Activated CD4-positive, alpha-beta T cell treated with anti-CD3 and anti-CD28 coated beads, Interleukin-2, amount 50 U/mL, for 4 hours (primary cell): Measurements from ENCODE around the gene PVALEF.

Experiments
- DNase-seq, 2 experiments: peaks; one replicate each; pipeline ENCODE4 v3.0.0-alpha.2; 2020

PVALEF gene

DNA sequence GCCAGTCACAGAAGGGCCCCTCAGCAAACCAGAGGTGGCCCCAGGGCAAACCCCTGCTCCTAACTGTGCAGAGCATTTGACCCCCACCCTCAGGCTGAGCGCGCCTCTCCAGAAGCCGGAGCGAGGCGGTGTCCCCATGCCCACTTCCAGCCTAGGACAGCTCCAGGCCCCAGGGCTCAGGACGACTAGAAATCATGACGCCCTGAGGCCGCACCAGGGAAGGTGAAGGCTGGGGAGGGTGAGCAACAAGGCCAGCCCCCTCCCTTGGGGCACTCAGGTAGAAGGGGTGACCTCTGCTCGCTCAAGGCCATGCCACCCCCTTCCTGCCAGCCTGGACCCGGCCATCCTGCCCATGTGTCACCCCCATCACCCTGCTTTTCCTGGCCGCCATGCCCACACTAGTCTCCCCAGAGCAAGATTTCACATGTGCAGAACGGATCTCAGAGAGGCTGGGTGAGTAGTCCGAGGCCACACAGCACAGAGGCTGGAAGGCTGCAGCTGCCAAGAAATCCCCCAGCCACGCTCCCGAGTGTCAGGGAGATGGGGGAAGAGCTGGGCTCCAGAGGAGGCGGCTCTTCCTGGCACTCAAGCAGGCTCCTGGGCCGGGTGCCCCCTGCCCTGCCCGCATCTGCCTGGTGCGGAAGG is 2.1 kb upstream of the PVALEF start:
- no peak for DNase-seq

GRCh38 chr17:81163703-81164370 is 1.5 kb upstream of the PVALEF start:
- DNase-seq = no peak

DNA sequence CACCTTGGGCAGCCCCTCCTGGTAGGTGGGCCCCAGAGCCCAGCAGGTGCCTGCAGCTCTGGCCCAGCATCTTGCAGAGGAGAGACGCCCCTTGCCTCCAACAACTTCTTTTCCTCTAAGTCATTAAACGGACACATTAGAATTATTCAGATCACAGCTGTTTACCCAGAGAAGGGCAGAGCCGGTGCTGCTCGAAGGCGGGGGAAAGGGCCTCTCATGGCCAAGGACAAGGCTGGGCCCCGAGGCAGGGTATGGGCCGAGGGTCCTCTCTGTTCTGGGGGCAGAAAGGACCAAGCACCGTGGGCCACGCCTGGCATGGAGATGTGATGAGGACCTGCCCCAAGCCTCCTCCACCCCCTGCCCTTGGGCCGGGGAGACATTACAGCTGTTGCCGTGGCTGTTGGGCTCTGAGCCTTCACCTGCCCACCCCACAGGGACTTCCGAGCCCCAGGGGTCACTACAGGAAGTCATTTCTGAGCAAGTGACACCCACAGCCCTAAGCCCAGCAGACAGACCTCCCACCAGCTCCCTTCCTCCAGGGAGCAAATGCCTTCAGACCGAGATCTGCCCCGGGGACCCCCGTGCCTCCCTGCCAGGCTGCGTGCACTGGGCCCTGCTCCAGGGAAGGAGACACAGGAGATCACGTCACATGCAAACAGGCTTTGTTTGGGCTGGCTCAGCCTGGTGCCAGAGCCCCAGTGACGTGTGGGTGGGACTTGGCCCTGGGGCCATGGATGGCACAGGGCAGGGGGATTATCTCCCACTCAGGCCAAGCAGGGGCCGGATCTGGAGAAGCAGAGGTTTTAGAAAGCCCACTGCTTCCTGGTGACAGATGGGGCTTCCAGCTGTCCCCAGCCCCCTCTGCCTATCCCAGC is 699 bp upstream of the PVALEF start:
- DNase-seq = no peak

- DNase-seq = no peak
Observed at GRCh38 chr17:81166033-81166492, 756 bp downstream of the PVALEF start, which contains the start of gene AATK. Gene AATK (minus strand): TSS chr17:81166221. CDS start chr17:81165992, 229 bp downstream.

DNA sequence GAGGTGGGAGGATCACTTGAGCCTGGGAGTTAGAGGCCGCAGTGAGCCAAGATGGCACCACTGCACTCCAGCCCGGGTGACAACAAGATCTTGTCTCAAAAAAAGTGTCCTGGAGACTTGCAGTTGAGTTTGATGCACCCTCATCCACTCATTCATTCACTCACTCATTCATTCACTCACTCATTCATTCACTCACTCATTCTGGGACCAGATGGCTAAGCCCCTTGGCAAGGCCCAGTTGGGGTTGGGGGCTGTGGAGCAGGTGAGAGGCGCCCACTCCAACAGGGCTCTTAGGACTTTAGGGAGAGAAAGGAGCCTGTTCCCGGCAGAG is 1.9 kb downstream of the PVALEF start:
- DNase-seq = no peak

- DNase-seq = no peak
Observed at GRCh38 chr17:81167638-81168037, 2.3 kb downstream of the PVALEF start.

DNA sequence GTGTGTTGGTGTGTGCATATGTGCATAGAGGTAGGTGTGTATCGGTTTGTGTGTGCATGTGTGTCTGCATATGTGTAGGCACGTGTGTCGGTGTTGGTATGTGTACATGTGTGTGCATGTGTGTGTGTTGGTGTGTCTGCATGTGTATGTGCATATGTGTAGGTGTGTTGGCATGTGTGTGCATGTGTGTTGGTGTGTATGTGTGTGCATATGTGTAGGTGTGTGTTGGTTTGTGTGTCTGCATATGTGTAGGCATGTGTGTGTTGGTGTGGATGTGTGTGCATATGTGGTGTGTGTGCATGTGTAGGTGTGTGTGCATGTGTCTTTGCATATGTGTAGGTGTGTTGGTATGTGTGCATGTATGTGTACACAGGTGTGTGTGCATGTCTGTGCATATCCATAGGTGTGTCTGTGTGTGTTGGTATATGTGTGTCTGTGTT is 4.6 kb downstream of the PVALEF start:
- no peak for DNase-seq

DNA sequence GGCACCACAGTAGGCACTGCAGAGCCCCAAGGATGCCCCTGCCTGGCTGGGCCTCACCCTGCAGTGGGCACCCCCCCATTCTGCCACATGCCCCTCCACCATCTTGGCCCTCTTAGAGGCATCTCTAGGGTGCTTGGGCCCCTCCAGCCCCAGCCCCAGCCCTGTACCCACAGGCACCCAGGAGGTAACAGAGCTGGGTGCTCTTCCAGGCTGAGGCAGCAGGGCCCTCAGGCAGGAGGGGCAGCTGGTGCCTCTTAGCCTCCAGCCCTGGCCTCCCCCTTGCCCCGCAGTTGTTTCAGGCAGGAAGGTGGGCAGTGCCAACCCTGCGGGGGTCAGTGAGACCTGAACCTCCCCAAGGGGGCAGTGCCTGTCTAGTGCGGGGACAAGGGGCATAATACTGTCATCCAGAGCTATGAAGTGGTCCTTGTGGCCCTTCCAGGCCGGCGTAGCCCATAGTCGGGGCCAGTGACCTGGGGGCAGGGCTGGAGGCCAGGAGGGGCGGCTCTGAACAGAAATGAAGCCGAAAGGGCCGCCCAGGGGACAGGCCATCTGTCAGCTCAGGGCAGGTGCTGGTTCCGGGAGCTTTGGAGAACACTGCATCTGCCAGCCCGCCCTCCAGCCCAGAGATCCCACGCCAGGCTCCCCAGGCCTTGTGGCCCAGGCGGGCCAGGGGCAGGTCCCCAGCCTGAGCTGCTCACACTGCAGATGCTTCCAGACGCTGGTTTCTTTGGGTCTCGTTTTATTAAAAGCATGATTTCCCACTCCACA is 5.6 kb downstream of the PVALEF start:
- DNase-seq = no peak

DNA sequence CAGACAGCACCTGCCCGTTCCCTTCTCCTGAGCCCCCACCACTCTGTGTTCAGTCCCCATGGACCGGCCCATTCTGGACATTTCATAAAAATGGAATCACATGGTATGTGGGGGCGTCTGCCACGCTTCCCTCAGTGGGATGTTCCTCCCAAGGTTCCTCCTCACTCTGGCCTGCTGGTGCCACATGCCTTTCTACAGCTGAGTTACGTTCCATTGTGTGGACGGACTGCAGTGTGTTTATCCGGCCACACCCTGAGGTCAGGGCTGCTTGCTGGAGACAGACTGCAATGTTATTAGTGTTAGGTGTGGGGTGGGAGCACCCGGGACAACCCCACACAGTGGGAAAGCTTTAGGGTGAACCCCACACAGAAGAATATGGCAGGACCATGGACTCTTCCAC is 6.6 kb downstream of the PVALEF start:
- no peak for DNase-seq

GRCh38 chr17:81173052-81173761 is 7.9 kb downstream of the PVALEF start:
- no peak for DNase-seq

DNA sequence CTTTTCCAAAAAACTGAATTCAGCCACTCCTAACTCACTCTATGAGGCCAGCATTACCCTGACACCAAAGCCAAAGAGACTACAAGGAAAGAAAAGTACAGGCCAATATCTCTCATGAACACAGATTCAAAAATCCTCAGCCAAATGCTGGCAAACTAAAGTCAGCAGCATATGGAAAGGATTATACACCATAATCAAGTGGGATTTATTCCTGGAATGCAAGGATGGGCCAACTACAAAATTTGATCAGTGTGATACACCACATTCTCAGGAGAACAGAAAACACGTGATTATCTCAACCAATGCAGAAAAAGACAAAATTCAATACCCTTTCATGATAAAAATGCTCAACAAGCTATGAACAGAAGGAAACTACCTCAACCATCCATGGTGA is 8.5 kb downstream of the PVALEF start:
- no peak for DNase-seq

DNA sequence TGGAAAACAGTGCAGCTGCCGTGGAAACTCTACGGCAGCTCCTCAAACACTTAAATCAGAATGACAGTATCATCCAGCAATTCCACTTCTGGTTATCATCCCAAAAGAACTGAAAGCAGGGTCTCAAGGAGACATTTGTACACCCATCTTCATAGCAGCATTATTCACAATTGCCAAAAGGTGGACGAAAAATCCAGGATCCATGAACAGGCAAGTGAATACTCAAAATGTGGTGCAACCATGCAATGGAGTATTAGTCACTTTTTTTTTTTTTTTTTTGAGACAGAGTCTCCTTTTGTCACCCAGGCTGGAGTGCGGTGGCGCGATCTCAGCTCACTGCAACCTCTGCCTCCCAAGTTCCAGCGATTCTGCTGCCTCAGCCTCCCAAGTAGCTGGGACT is 11.4 kb downstream of the PVALEF start:
- DNase-seq = no peak

- DNase-seq = no peak
Observed at GRCh38 chr17:81178136-81179091, 13.1 kb downstream of the PVALEF start.

GRCh38 chr17:81179220-81179619 is 13.9 kb downstream of the PVALEF start:
- DNase-seq = no peak

DNA sequence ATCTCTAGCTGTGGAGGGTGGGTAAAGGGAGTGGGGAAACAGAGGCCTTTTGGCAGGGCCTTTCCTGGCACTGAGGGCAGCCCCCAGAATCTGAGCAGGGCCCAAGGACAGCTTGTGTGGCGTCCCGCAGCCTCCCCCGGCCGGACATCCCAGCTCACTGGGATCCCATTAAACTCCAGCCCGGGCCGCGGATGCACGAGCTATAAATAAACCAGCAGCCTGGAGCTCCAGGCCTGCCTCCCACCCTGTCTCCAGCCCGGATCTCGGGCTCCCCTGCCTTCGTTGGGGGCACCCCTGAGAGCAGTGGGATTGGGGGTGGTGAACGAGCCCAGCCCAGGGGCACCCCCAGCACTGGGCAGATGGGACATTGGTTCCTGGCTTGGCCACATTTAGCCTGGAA is 14.6 kb downstream of the PVALEF start:
- no peak for DNase-seq

GRCh38 chr17:81180836-81181810 is 15.8 kb downstream of the PVALEF start:
- DNase-seq = no peak

- no peak for DNase-seq
Observed at GRCh38 chr17:81181811-81182185, 16.5 kb downstream of the PVALEF start.

DNA sequence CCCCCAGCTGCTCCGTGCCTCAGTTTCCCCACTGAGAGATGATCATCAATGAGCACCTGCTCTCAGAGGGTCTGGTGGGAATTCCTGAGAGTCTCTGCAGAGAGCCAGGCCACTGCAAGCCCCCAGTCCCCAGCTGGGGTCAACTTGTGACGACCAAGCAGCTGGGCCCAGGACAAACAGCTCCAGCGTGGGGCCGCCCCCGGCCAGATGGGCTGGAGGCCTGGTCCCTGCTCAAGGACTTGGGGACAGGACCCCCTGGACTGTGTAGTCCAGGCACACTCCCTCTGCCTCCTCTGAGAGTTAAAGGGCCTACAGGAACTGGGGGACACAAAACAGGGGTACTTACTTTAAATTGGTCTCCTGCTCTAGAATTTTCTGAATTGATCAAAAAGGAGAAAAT is 17.3 kb downstream of the PVALEF start:
- no peak for DNase-seq

DNA sequence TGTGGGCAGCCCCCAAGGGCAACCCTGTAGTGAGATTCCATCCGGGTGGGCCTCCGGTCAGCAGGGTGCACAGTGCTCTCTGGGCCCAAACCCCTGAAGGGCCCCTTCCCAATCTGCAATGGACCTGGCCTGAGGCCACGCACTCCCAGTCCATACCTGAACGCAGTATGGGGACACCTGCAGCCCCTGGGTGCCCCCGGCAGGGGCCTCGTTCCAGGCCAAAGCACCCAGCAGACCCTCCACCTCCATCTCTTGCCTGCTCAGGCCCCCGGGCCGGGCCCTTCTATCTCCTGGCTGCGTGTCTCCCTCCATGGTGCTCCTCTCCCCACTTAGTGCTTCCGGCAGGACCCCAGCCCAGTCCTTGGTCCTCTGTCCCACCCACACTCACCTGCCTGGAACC is 18.0 kb downstream of the PVALEF start:
- no peak for DNase-seq

DNA sequence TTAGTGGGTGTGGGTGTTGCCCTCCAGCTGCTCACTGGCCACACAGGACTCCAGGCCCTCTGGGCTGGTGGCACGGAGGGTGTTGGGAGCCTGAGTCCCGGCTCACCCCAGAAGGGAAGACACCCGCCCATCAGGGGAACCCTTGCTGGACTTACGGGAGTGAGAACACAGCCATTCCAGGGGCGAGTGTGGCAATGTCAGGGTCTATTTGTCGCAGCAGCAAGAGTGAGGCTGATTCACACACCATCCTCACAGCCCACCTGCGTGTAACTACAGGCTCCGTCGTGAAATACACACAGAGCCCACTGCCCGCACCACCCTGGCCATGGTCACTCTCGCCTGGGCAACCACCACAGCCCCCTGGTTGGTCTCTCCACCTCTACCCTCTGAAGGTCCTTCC is 18.5 kb downstream of the PVALEF start:
- DNase-seq = no peak
